ENCODE results near the gene KCNAB1.

Gene KCNAB1

GRCh38 chr3:156330415-156330814 is 210.0 kb downstream of the KCNAB1 start:
- no peak for DNase-seq

- no peak for DNase-seq
Measured at GRCh38 chr3:156332304-156332703, 211.9 kb downstream of the KCNAB1 start.

- no peak for DNase-seq
Measured at GRCh38 chr3:156334841-156335545, 214.6 kb downstream of the KCNAB1 start.

GRCh38 chr3:156339491-156339890 is 219.1 kb downstream of the KCNAB1 start:
- no peak for DNase-seq

- no peak for DNase-seq
Measured at GRCh38 chr3:156341332-156341731, 221.0 kb downstream of the KCNAB1 start.

- no peak for DNase-seq
Measured at GRCh38 chr3:156341831-156342416, 221.5 kb downstream of the KCNAB1 start.

- no peak for DNase-seq
Measured at GRCh38 chr3:156344215-156344614, 223.8 kb downstream of the KCNAB1 start.

GRCh38 chr3:156349111-156349510 is 228.7 kb downstream of the KCNAB1 start:
- DNase-seq: no peak

- no peak for DNase-seq
Measured at GRCh38 chr3:156349978-156350377, 229.6 kb downstream of the KCNAB1 start.

- no peak for DNase-seq
Measured at GRCh38 chr3:156350781-156351180, 230.4 kb downstream of the KCNAB1 start.

- no peak for DNase-seq
Measured at GRCh38 chr3:156351783-156352182, 231.4 kb downstream of the KCNAB1 start.

GRCh38 chr3:156352728-156353127 is 232.3 kb downstream of the KCNAB1 start:
- no peak for DNase-seq

- no peak for DNase-seq
Measured at GRCh38 chr3:156353563-156353962, 233.2 kb downstream of the KCNAB1 start.

- DNase-seq: no peak
Measured at GRCh38 chr3:156356537-156357363, 236.4 kb downstream of the KCNAB1 start.

- DNase-seq: no peak
Measured at GRCh38 chr3:156358232-156358631, 237.9 kb downstream of the KCNAB1 start.

GRCh38 chr3:156359368-156359767 is 239.0 kb downstream of the KCNAB1 start:
- no peak for DNase-seq

GRCh38 chr3:156360083-156360482 is 239.7 kb downstream of the KCNAB1 start:
- no peak for DNase-seq

- no peak for DNase-seq
Measured at GRCh38 chr3:156360963-156361362, 240.6 kb downstream of the KCNAB1 start.

- DNase-seq: no peak
Measured at GRCh38 chr3:156366559-156366958, 246.2 kb downstream of the KCNAB1 start.

GRCh38 chr3:156368189-156368588 is 247.8 kb downstream of the KCNAB1 start:
- DNase-seq: no peak

- DNase-seq: no peak
Measured at GRCh38 chr3:156371701-156372100, 251.3 kb downstream of the KCNAB1 start.

GRCh38 chr3:156373095-156373494 is 252.7 kb downstream of the KCNAB1 start:
- DNase-seq: no peak

- no peak for DNase-seq
Measured at GRCh38 chr3:156373654-156374053, 253.3 kb downstream of the KCNAB1 start.

- DNase-seq: no peak
Measured at GRCh38 chr3:156376199-156376598, 255.8 kb downstream of the KCNAB1 start.

Measured in fibroblast of upper back skin (primary cell).